GF-D8 (cell line): ENCODE measurements around the gene HAO2.

ENCODE experiments used
- DNase-seq: peaks from one replicate; lab custom pipeline; 2025; lab: John Stamatoyannopoulos, UW

Gene HAO2

DNA sequence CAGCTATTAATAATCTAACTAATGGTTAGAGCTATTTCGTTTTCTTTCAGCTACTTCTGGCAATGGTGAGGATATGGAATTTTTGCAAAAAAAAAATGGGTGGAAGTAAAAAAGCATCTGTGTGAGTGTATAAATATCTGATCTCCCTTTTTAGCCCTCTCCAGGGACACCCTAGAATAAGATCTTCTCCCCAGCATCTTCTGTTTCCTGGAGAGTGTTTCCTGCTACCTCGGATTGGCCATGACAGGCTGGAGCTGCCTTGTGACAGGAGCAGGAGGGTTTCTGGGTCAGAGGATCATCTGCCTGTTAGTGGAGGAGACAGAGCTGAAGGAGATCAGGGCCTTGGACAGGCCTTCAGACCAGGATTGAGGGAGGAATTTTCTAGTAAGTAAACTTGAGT lies 70.2 kb downstream of the HAO2 start:
- DNase-seq = no peak

DNA sequence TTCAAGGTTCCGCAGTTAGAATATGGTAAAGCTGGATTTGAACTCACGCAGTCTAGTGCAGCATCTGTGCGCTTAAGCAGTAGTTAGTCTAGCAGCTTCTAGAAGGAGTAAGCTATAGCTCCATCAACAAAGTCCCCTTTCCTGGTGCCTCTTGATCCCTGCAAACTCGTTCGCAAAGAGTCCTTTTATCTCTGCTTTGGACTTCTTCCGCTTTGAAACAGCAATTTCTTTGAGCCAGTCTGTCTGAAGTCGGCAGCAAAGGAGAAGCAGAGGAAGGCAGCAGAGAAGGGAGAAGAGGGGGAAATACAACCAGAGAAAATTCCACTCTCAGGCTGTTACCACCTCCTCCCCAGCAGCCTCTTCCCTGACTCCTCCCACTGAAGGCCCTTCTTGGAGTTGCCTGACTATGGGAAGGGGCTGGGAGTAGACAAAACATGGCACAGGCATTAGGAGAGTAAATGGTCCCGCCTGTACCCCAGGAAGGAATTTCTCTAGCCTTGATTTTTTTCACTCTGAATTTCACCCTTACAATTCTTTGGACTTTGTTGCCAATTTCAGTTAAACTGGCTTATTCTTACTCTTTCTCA lies 72.2 kb downstream of the HAO2 start:
- DNase-seq = no peak

DNA sequence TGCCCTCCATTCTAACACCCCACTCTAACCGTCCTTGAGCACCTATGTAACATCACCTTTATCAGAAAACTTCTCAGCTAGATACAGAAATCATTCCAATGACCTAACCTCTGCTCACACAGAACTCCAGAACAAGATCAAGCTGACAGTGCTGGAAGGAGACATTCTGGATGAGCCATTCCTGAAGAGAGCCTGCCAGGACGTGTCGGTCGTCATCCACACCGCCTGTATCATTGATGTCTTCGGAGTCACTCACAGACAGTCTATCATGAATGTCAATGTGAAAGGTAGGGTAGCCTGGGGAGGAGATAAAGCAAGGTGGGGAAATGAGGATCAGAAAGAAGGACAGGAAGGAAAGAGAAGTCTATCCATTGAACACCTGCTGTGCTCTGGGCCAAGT lies 74.2 kb downstream of the HAO2 start:
- DNase-seq = no peak
